Fibroblast of villous mesenchyme (primary cell): ENCODE data around the gene SIGLEC10. TPM values are rescaled to one million over a fixed set of nuclear protein-coding genes. Genes with fewer than 3 reads are reported as not detected.

Source experiments
- DNase-seq: peaks from one replicate; pipeline ENCODE4 v3.0.0-alpha.2; 2010; ENCODE audit warnings: low read depth
- H3K4me3 ChIP-seq: 2 replicates; pipeline ENCODE4 v1.5.1; 2011; ENCODE audit warnings: low read depth, mild to moderate bottlenecking, low read length
- total RNA-seq: library from RNA; depleted of rRNA; stranded (reverse); fragments of >200 nt; gene quantifications from 2 replicates; pipeline ENCODE4 v1.2.3, GENCODE V29; 2012
- TF ChIP-seq, protein P1 (sequence below): IDR thresholded peaks from 2 replicates; pipeline ENCODE4 v1.5.1; 2012; ENCODE audit warnings: low read depth, mild to moderate bottlenecking, low read length; ENCODE audit not compliant: insufficient read depth

SIGLEC10 gene
- total RNA-seq, 1 donor: not detected

- no peak overlapping the region for H3K4me3 ChIP-seq
- TF ChIP-seq, protein P1, sequence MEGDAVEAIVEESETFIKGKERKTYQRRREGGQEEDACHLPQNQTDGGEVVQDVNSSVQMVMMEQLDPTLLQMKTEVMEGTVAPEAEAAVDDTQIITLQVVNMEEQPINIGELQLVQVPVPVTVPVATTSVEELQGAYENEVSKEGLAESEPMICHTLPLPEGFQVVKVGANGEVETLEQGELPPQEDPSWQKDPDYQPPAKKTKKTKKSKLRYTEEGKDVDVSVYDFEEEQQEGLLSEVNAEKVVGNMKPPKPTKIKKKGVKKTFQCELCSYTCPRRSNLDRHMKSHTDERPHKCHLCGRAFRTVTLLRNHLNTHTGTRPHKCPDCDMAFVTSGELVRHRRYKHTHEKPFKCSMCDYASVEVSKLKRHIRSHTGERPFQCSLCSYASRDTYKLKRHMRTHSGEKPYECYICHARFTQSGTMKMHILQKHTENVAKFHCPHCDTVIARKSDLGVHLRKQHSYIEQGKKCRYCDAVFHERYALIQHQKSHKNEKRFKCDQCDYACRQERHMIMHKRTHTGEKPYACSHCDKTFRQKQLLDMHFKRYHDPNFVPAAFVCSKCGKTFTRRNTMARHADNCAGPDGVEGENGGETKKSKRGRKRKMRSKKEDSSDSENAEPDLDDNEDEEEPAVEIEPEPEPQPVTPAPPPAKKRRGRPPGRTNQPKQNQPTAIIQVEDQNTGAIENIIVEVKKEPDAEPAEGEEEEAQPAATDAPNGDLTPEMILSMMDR: no peak
- DNase-seq: no peak
Measured at GRCh38 chr19:51370230-51370629, 47.2 kb downstream of the SIGLEC10 start.

DNA sequence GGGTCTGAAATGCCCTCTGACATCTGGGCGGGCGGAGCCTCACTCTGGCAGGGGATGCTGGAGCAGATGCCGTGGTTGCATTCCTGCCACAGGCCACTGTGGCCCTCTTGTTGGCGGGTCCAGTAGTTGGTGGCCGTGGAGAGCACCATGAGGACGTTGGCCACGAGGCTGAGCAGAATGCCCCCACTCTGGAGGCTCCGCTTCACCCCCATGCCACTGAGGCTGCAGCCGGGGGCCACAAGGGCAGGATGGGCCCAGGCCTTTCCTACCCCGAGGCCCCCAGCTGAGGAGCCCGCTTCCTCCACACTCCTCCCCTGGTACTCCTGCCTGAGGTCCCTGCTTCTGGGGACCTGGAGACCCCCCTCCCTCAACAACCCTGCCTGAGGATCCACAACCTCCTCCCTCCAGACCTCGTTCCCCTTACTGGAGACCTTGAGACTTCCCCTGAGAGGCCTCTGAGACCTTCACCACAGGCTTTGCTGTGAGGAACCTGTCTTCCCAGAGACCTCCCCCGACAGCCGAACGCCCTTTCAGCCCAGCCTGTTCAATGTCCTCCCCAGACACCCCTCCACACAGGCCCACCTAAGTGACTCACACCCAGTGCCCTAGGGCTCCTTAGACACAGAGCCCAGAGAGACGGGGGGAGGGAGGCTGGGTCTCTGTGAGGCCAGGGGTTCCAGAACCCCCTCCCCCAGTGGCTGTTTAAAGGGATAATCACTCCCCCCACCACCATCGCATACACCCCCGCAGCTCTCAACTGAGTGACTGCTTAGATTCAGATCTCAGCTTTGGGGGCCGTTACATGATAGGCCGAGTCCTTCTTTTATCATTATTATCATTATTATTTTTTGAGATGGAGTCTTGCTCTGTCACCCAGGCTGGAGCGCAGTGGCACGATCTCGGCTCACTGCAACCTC lies 48.8 kb downstream of the SIGLEC10 start, which contains the start of gene CLDND2:
Gene CLDND2, minus strand, starts transcription at position 638 of the 917 bp plus-strand sequence. Its CDS starts 426 bp downstream, at position 212.
- peak within 1 kb of the TSS; percentile 81 for H3K4me3 ChIP-seq
- DNase-seq: no peak
- TF ChIP-seq, protein P1: no peak

DNA sequence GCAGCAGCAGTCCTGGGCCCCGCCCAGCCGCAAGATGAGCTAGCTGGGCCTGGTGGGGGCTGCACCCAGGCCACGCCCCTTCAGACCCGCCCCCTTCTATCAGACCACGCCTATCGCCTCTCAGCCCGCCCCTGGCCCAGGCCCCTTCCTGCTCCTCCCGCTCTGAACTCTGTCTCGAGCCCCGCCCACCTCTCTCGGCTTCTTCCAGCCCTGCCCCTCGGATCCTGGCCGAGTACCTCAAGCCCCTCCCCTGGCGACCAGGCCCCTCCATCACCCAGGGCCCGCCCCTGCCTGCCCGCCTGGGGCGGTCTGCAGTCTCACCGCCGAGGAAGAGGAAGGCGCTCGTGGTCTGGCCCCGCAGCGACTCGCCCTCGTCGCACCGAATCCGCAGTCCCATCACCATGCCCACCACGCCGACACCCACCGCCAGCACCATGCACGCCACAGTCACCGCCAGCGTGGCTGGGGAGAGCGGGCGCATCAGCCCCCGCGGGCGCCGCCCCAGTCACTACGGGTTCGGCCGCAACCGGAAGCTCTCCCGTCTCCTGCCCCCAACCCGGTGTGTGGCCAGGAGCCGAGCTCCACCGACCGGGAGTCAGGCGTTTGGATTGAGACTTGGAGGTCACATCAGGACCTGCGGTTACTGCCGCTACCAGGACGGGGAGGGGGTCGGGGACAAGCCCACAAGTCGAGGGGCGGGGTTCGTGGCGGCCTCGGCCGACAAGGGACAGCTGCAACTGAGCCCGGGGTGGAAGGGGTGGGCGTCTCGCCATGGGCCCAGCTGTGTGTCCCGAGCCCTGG lies 49.7 kb downstream of the SIGLEC10 start:
- TF ChIP-seq, protein P1: no peak
- peak overlapping the region; percentile 81 for H3K4me3 ChIP-seq
- peak; percentile 99 for DNase-seq

DNA sequence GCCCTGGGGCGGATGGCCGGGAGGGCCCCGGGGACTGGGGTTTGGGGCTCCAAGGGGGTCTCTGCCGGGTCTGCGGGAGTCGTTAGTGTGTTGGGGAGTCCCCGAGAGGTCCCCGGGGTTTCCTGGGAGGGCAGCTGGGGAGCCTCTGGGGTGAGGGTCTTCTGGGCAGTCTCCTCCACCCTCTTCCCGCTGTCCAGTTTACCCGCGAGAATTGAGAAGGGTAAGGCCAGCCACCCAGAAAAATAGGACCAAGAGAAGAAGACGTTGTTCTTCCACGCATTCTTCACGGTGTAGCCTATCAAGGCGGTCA lies 50.2 kb downstream of the SIGLEC10 start:
- DNase-seq: no peak
- H3K4me3 ChIP-seq: peak overlapping the region; percentile 81
- TF ChIP-seq, protein P1: no peak

DNA sequence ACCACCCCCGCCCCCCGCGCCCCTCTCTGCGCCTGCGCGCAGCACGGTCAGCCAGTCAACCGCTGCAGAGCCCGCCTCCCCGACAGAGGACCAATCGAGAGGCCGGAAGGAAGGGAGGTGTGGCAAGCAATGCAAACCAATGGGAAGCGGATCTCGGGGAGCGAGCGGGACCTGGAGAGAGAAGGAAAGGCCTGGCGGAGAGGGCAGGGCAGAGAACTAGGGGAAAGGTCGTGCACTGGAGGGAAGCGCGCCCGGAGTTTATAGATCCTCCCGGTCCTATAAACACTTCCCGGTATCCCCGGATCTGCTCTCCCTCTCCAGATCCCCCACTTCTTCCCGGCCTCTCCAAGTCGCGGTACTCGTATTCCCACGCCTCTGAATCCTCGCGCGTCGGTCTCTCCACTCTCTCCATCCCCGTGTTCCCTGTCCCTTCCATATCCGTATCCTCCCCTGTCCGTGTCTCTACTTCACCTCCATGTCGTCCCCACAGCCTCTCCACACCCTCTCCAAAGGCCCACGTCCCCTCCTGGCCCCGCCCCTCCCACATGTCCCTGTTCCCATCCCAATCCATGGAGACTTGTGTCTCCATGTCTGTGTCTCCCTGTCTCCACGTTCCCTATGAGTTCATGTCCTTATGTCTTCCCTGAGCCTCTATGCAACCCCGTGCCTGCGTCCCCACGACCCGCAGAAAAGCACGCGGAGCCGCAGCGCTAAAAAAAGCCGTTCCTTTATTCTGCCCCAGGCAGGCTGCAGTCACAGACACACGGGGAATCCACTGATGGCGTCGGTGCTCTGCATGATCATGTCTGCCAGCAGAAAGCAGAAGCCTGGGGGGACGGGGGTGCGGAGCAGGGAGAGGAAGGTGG lies 50.8 kb downstream of the SIGLEC10 start:
- TF ChIP-seq, protein P1: no peak
- peak; percentile 99 for DNase-seq
- peak overlapping the region; percentile 93 for H3K4me3 ChIP-seq

- TF ChIP-seq, protein P1: no peak
- DNase-seq: no peak
- H3K4me3 ChIP-seq: peak within 1 kb of the TSS; percentile 93
Measured at GRCh38 chr19:51365965-51366388, 51.5 kb downstream of the SIGLEC10 start, which contains the start of gene ETFB. ETFB (minus strand) TSS chr19:51366388; CDS start chr19:51366326, 62 bp downstream.
